Fibroblast of skin of left quadriceps (primary cell): ENCODE data around the gene PGPEP1.
"Not testable (repeated sequence)": the region's sequence is repeated elsewhere in the genome, so short reads cannot be mapped to it uniquely, and the experiment has no call there.

ENCODE experiments used
- DNase-seq, 2 experiments: peaks; one replicate each; pipeline ENCODE4 v3.0.0-alpha.2; 2013; ENCODE audit warnings: low read depth in 2 of 2

PGPEP1 gene

DNA sequence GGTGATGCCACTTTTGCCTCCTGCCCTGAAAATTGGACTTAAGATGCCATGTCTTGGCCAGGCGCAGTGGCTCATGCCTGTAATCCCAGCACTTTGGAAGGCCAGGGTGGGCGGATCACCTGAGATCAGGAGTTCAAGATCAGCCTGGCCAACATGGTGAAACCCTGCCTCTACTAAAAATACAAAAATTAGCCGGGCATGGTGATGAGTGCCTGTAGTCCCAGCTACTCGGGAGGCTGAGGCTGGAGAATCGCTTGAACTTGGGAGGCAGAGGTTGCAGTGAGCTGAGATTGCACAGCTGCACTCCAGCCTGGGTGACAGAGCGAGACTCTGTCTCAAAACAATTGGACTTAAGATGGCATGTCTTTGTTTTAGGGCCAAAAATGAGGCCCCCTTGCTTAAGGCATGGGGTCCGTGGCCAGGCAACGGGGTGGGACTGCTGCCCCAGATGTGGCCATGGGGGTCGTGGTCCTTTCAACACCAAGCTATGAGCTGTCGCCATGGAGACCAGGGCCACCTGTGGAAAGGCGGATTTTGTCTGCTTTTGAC is 24.0 kb downstream of the PGPEP1 start:
- DNase-seq: not testable (repeated sequence)

DNA sequence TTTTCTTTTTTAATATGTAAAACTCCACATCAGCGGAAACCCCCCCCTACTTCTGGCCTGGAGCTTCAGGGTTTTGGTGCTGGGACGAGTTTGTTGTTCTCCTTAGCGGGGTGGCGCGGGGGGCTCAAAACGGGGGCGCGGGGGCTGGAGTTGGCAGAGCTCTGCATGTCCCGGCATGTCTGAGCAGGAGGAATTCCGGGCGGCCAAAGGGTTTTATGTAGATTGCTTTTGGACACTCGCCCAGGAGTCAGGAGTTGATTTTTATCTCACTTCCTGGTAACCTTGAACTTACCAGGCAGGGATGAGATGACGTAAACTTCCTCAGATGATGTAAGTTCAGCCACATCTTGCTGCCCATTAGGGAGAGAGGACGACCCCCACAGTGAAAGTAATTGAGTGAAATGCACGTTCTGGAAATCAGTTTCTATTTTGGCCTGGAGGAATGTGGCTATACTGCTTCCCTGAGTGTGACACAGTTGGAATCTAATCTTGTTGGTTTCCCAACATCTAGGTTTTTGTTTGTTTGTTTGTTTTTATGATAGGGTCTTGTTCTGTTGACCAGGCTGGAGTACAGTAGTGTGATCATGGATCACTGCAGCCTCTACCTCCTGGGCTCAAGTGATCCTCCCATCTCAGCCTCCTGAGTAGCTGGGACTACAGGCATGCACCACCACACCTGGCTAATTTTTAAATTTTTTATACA is 24.6 kb downstream of the PGPEP1 start:
- DNase-seq: peak; percentile 98

DNA sequence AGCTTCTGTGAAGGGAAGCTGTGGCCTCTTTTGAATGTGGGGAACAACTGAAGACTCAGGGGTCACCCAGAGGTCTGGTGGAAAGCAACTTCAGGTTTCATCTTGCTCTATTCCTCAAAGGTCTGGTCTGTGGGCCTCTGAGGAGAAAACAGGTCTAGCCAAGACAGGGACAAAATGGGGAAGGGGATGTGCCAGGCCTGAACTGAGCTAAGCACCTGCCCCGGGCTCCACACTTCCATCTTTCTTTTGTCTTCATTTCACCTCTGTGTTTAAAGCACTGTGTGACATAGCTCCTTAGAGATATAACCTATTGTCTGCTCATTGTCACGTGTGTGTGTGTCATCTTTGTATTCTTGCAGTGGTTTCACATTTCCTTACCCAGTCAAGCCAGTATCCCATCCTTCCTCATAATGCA is 25.6 kb downstream of the PGPEP1 start:
- no peak for DNase-seq

DNA sequence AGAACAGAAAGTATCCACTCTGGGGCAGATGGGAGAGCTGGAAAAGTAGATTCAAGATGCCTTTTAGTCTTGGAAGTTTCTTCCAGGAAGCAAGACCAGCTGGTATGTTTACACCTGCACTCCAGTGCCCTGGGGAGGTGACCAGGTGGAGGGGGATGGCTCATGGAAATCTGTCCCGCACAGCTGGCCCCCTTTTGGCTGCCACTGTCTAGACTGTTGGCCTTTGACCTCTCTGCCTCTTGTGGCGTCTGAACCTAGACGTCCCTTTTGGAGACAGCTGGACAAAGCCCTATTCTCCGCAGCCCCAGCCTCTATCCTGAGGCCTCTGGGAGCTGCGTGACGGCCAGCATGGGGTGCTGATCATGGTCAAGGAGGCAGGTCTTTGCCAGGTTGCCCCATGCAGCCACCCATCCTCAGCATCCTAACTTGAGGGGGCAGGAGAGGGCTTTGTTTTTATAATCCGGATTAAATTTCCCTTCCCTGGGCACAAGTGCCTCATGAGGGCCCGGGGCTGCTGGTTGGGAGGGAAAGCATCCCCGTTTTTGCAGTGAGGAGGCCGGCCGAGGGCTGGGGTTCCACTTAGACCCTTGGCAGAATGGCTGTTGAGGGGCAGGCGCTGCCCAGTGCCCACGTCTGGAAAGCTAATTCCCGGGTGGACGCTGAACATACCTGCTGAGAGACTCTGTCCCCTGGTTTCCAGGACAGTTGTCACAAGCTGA is 28.3 kb downstream of the PGPEP1 start:
- no peak for DNase-seq

DNA sequence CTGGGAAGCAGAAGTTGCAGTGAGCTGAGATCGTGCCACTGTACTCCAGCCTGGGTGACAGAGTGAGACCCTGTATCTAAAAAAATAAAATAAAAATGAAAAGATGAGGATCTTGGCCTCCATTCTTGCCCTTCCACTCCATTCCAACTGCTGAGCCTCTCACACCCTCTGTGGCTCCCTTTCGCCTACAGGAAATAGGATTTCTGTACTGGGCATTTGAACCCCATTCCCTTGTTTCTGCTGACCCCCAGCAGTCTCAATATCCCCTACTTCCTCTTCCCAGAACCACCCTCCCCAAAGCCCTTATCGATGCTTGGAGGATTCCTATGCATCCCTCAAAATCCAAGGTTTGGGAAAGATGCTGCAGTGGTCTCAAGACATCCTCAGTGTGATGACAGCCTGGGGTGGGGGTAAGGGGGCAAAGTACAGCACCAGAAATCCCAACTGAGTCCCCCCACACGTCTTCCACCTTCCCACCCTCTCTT is 33.1 kb downstream of the PGPEP1 start:
- DNase-seq: no peak

DNA sequence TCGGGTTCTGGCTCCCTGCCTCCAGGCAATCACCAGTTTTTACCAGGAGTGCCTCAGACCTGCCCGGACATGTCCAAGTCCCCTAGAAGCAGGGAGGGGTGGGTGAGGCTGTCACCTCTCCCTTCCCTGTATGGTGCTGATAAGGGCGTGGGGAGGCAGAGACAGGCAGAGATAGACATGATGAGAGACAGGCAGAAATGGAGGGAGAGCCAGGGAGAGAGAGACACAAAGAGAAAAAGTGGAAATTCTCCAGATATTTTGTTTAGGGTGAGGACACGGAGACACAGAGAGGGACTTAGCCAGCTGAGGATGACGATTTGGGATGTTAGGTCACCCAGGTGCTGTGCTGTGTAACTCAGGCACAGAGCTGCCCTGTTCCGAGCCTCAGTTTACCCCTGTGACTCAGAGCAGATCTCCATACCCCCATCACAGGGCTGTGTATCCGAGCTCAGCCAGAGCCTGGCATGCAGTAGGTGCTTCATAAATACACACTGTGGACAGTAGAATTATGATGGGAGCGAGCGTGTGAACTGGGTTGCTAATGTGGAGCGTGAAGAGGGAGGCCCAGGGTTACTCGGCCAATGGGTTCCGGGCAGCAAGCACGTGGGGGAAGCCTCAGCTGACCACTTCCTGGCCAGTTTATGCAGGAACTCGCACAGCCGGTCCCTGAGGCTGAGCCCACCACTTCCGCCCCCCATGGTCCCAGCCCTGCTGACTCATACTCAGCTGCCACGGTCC is 33.7 kb downstream of the PGPEP1 start:
- peak; percentile 74 to 78 for DNase-seq

DNA sequence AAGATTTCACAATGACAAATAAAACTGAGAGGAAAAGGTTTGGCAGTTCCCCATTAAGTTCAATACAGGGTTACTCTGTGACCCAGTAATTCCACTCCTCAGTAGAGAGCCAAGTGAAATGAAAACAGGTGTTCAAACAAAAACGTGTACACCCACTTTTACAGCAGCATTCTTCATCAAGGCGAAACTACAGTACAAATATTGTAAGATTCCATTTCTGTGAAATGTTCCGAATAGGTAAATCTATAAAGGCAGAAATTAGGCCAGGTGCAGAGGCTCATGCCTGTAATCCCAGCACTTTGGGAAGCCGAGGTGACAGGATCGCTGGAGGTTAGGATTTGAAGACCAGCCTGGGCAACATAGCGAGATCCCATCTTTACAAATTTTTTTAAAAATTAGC is 36.6 kb downstream of the PGPEP1 start:
- DNase-seq: no peak

GRCh38 chr19:18379803-18380747 is 39.7 kb downstream of the PGPEP1 start:
- peak; percentile 44 to 53 for DNase-seq

DNA sequence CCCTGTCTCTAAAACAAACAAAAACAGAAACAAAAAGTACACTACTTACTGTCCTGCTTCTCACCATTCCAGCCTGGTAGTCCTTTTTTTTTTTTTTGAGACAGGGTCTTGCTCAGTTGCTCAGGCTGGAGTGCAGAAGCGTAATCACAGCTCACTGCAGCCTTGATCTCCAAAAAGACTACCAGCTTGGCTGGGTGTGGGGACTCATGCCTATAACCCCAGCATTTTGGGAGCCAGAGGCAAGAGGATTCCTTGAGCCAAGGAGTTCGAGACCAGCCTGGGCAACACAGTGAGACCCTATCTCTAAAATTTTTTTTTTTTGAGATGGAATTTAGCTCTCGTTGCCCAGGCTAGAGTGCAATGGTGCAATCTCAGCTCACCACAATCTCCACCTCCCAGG is 40.4 kb downstream of the PGPEP1 start:
- no peak for DNase-seq

DNA sequence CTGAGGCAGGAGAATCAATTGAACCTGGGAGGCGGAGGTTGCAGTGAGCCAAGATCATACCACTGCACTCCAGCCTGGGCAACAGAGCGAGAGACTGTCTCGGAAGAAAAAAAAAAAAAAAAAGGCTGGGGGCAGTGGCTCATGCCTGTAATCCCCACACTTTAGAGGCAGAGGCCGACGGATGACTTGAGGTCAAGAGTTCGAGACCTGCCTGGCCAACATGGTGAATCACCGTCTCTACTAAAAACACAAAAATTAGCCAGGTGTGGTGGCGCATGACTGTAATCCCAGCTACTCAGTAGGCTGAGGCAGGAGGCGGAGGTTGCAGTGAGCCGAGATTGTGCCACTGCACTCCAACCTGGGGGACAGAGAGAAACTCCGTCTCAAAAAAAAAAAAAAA is 43.2 kb downstream of the PGPEP1 start:
- DNase-seq: not testable (repeated sequence)

GRCh38 chr19:18384775-18385174 is 44.4 kb downstream of the PGPEP1 start:
- no peak for DNase-seq

- no peak for DNase-seq
Measured at GRCh38 chr19:18385359-18385674, 44.9 kb downstream of the PGPEP1 start.

GRCh38 chr19:18385675-18386542 is 45.5 kb downstream of the PGPEP1 start, which contains the start of gene GDF15:
Gene GDF15, plus strand, starts transcription at chr19:18386158. Its CDS starts 32 bp downstream, at chr19:18386190.
- DNase-seq: no peak

DNA sequence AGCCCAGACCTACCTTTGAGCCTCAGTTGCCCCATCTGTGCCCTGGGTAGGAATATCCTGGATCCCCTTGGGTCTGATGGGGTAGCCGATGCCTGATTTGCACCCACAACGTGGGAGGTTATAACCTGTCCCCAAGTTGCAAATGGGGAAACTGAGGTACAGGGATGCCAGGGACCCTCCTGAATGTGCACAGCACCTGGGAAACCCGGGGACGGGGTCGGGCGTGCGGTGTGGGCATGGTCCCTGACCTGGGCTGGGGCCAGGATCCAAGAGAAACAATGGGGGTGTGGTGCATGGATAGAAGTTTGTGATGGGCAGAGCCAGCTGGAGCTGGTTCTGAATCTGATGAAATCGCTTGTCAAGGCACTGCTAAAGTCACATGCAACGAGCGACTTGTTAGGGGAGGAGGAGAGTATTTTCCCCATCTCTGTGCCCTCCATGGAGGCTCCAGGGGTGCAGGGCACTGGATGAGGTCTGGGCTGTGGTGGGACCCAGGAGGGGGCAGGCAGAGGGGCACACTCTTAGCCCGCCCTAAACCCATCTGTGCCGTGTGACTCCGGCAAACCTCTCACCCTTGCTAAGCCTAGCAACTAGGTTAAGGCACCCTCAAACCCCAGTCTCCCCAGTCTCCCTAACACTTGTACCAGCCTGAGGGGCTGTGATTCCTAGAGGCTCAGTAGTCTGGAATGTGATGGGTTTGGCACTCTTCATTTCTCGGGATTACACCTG is 46.3 kb downstream of the PGPEP1 start:
- DNase-seq: no peak

GRCh38 chr19:18388100-18388959 is 47.9 kb downstream of the PGPEP1 start:
- no peak for DNase-seq

DNA sequence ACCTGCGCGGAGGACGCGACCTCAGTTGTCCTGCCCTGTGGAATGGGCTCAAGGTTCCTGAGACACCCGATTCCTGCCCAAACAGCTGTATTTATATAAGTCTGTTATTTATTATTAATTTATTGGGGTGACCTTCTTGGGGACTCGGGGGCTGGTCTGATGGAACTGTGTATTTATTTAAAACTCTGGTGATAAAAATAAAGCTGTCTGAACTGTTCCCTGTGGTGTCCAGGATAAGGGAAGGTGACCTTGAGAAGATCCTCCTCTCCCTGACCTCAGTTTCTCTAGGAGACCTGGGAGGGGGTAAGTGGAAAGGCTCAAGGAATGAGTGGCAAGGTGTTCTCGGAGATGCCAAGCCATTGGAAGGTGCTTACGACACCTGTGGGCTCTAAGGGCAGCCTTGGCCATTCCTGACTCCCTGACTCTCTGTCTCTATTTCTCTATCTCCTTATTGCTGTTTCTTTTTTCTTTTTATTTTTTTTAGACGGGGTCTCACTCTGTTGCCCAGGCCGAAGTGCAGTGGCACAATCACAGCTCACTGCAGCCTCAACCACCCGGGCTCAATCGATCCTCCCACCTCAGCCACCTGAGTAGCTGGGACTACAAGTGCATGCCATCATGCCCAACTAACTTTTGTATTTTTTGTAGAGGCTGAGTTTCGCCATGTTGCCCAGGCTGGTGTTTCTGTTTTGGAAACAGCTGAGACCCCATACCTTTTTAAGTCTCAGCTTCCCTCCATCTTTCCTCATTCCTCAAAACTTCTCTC is 48.7 kb downstream of the PGPEP1 start:
- no peak for DNase-seq

- no peak for DNase-seq
Measured at GRCh38 chr19:18389726-18390064, 49.3 kb downstream of the PGPEP1 start.
